GOT3 (cell line): ENCODE measurements around the gene PANK1.
A peak's percentile ranks its signal among the peaks of the same experiment; 100 is the strongest.
"Not testable (repeated sequence)": the region's sequence is repeated elsewhere in the genome, so short reads cannot be mapped to it uniquely, and the experiment has no call there.

Experiments used
- DNase-seq: peaks from one replicate; lab custom pipeline; 2025; ENCODE audit warnings: mixed read lengths; lab: John Stamatoyannopoulos, UW

PANK1 gene

DNA sequence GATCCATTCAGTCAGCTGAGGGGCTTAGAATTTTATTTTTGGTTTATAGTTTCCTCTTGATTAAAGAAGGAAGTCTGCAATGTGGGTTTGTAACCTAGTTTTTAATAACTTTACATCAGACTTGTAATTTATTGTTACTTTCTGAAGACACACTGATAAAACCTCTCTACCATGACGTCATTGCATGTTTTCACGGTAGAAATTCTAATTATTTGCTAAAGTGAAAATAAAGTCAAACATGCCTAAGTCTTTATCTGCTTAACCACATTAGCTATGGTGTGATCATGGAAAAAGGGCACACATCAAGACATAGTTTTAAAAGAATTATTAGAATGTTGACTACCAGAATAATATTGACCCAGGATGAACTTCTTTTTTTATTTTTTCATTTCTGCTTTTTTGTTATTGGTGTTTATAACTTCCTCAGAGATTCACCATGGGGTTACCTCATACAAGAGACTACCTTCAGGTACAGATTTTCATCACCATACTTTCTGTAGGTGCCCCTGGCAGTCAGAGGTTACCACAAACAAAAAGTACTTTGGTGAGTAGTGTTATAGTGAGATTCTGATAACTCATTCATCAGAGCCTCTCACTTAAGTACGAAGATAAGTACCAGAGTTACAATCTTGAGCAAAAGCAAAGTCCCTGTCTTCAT, 7.0 kb upstream of the PANK1 start:
- DNase-seq = no peak

DNA sequence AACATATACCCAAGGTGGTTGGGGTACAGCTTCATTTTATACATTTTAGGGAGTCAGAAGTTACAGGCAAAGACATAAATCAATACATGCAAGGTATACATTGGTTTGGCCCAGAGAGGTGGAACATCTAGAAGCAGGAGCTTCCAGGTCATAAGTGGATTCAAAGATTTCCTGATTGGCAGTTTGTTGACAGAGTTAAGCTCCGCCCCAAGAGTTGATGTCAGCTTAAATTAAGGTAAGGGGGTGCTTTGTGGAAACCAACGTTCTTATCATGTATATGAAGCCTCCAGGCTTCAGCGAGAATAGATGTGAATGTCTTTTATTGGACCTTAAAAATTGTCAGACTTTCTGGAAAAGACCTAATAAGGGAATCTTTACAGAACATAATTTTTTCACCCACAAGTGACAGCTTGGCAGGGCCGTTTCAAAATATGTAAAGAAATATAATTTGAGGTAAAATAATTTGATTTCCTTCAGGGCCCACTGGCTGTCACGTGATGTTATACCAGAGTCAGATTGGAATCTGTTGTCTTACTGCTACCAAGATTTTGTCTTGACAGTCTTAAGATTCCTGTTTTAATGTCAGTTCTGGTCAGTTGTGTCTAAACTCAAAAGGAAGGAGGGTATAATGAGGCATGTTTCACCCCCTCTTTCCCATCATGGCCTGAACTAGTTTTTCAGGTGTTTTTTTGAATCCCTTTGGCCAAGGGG, 6.3 kb upstream of the PANK1 start:
- no peak for DNase-seq

DNA sequence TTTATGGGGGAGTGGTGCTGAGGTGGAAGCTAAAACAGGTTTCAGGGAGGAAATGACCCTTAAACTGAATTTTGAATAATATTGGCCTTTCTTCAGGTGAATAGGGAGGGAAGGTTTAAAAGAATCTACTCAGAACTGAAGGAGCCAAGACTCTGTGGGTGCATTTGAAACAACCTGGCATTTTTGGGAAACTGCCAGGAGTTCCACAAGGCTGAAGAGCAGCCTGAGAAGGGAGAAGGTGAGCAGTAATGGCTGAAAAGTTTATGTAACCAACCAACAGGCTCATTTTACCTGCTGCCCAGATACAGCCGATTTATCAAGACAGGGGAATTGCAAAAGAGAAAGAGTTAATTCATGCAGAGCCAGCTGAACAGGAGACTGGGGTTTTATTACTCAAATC, 4.0 kb upstream of the PANK1 start:
- no peak for DNase-seq

DNA sequence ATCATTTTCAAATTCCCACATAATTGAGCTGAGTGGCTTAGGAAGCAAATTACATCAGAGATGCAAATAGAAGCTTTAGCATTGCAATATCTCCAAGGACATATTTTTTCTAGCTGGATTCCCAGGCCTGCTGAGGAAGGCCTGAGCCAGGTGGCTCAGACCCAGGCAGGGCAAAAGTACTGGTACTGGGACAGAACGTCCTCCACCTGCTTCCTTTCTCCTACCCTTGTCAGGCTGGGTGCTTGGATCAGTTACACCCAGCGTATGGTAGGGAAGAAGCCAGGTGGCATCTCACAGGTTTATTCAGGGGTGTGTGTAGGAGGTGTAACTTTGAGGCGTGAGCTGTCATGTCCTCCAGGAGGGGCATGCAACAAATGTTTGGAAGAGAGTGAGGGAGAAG, 3.0 kb upstream of the PANK1 start:
- DNase-seq = no peak

DNA sequence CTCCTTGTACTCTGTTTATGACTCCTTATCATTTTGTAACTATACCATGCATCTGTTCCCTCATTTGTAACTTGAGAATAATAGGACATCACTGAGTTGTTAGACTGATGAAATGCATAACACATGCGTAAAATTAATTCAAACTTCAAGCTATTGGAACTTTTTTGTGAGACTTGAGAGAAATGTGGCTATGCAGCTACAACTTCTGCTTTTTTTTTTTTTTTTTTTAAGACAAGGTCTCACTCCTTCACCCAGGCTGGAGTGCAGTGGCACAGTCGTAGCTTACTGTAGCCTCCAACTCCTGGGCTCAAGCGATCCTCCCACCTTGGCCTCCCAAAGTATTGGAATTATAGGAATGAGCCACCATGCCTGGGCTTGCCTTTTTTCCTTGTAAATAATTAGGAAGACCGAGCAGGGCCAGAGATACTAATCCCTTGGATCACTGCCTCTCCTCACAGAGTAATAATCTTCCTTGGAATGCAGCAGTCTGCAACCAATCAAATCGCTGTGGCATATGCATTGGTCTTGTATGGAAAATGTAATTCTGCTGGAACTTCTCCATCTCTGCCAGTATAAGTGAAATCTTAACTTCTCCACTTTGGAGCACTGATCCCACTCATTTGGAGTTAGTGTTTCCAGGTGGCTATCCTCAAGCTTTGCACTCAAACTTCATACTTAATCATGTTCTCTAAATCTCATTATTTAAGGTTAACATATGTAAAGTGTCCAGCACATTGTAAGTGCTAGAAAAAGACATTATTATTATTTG, 2.0 kb upstream of the PANK1 start:
- DNase-seq = no peak

DNA sequence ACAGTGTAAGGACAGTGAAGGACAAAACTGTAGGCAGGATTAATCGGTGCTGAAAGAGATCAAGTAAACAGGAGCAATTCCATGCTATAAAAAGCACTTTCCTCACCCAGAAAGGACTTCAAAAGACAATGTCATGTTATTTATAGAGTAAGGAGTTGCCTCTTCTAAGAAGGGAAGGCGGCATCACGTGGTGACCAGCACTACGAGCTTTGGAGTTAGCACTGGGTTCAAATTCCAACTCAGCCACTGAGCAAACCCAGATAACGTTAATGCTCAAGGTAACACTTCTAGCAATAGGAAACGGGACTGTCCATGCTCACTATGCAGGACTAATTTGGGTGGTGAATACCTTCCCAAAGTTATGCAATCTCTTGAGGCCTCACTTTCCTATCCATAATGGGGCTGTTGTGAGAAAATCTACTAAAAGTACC, 715 bp upstream of the PANK1 start:
- DNase-seq = no peak

DNA sequence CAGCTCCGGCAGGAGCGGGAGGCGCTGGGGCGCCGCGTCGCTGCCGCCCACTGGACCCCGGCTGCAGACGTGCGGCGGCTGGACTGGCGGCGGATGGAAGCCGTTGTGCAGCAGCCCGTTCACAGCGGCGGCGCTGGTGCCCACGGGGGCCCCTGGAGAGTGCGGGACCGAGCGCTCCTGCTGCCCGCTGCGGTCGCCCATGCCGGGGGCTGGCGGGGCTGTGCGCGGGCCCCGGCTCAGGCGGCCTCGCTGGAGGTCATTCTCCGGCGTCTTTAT, 413 bp downstream of the PANK1 start:
- DNase-seq = no peak

DNA sequence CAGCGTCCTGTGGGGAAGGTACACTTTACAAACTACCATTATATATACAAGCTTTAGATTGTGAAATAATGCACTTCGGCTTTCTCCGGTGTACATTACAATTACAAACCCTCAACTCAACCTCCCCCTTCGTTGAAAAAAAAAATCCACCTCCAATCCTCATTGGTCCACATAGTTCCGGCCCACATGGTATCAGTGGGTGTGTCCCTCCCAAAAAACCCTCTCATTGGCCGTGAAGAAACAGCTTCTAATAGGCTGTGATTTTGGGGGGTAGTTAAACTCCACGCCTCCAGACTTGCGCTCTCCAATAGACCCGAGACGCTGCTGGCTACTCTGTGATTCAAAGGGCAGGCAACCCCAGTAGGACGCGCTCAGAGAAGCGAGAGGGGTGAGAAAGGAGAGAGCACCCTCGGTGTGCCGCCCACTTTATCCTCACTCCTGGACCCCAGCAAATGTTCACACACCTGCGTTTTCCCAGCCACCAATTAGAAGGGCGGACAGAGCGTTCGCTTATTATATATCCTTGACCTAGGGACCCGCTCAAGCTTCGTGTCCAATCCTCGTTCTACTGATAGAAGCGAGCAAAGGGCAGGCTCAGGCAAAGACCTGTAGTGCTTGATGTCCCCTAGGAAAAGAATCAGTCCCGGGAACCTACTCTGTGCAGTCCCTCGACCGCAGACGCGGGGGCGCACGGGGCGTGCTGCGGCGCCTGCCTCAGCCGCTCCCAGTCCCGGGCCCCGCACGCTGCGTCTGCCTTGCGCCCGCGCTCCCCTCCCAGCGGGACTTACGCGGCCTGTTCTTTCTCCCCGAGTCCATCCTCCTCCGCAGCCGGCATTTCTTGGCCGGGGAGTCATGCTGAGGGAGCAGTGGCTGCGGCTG, 991 bp downstream of the PANK1 start:
- DNase-seq = peak; percentile 37

DNA sequence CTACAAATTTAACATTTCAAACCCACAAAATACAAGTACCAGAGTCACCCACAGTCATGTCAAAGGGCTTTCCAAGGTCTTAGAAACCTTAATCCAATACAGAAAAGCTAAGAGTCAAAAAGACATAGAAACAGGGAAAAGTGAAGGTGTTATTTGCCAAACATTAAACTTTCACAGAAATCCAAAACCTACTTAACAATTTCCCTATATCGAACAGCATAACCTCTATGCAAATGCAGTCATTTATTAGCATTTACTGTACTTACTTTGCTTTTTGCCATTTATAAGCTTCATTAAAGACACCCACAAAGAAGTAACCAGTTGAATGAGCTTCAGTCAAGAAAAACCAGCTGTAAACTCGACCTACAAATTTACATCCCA, 1.6 kb downstream of the PANK1 start:
- DNase-seq = no peak

DNA sequence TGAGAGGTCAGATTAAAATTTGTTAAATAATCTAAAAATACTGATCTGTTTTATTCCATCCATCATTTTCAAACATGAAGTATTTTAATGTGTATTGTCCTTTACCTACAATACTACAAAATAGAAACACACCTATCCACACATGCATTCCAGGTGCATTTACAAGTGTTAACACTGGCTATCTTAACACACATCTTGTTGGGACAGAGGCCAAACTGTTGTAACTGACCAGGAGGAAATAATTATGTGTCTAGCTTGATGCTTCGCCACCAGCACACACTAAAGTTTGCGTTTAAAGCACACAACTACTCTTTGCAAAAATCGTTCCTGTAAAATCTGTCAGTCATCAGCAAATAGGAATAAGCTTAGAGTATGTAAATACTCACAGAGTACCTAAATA, 2.8 kb downstream of the PANK1 start:
- DNase-seq = no peak

DNA sequence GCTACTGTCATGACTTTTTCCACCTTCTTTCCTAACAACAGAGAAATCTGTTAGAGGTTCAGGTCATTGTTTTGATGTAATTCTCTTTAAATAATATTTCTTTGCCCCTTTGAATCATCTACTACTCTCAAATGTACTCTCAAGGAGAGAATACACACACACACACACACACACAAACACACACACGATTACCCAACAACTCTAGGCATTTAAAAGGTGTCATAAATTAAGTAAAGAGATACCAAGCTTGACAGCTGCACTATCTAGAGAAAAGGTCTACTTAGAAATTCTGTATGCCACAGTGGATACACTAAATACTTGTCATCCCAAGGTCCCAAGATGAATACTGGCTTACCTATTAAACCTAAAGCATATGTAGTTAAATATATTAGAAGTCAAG, 4.8 kb downstream of the PANK1 start:
- no peak for DNase-seq

DNA sequence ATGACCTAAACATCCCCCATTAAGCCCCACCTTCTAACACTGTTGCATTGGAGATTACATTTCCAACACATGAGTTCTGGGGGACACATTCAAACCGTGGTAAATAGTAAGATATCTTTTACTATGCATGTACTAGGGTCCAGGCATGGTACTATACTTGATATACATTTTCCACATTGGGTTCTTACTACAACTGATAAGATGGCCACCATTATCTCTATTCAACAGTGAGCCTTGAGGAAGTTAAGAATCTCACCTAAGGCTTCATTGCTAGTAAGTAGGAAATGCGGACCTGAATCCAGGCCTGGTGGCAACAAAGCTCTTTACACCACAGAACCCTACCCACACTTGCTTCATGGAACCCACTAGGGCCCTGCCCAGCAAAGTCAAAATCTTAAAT, 5.7 kb downstream of the PANK1 start:
- DNase-seq = no peak

DNA sequence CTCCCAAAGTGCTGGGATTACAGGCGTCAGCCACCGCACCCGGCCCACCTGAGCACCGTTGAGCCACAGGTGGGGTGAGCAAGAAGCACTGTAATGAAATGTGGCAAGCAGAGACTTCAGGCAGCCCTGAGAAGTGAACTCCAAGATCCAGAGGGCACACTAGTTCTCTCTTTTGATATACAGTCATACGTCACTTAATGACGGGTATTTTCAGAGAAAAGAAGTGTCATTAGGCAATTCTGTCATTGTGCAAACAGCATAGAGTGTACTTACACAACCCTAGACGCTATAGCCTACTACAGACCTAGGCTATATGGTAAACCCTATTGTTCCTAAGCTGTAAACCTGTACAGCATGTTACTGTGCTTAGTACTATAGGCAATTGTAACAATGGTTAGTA, 7.9 kb downstream of the PANK1 start:
- no peak for DNase-seq

DNA sequence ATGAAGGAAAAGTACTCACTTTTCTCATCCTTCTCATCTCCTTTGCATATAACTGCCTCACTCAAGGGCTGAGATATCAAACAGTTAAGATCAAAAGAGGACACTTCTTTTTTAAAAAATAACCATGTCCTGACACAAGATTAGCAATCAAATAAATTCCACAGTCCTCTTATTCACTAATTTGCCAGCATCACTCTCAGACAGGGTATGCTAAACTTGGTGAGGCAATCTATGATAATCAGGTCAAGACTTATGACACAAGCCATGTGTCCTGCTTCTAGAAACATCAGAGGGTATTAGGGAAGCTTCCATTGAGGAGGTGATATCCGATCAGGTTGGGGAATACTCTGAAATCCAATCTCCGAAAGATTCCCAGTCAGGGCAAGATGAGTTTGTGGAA, 10.4 kb downstream of the PANK1 start:
- no peak for DNase-seq

DNA sequence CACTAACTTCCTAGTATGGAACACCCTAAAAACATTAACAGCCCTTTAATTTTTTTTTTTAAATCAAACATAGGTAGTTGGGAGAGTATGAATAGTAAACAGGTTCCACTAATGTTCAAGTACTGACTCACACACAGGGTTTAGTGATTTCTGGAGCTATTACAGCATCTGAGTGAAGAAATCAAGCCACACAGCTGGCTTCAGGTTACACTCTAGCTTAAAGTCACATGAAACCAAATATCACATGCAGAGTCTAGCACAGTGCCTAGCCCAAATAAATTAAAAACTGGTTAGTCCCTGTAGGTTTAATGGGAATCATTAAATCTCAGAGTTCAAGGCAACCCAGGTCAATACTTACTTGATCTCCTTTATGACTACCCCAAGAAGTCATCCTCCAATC, 11.6 kb downstream of the PANK1 start:
- no peak for DNase-seq

DNA sequence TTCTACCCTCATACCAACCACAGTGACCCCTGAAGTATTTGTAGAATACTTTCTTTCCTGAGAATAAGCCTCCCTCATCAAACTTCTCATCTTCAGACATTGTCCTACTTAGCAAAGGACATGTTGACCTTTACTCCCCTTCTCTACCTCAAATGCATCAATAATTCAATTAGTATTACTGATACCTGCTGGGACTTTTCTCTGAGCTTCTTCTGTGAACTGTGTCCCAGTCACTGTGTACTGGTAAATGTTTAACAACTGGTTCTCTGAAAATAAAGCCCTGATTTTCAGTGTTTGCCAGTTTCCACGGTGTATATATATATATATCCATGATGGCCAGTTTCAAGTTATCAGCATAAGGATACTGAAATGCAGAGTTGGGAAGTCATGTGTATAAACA, 12.2 kb downstream of the PANK1 start:
- no peak for DNase-seq

DNA sequence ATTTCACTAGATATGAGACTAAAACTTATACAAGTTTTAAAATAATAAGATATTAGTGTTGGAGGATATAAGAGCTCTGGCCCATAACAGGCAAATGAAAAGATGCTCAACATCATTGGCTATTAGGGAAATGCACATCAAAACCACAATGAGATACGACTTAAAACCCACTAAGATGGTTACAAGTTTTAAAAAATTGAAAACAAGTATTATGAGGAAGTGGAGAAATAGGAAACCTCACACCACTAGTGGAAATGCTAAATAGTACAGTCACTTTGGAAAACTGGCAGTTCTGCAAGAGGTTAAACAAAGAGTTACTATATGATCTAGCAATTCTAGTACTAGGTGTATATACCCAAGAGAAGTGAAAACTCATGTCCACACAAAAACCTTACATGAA, 17.2 kb downstream of the PANK1 start:
- DNase-seq = no peak

DNA sequence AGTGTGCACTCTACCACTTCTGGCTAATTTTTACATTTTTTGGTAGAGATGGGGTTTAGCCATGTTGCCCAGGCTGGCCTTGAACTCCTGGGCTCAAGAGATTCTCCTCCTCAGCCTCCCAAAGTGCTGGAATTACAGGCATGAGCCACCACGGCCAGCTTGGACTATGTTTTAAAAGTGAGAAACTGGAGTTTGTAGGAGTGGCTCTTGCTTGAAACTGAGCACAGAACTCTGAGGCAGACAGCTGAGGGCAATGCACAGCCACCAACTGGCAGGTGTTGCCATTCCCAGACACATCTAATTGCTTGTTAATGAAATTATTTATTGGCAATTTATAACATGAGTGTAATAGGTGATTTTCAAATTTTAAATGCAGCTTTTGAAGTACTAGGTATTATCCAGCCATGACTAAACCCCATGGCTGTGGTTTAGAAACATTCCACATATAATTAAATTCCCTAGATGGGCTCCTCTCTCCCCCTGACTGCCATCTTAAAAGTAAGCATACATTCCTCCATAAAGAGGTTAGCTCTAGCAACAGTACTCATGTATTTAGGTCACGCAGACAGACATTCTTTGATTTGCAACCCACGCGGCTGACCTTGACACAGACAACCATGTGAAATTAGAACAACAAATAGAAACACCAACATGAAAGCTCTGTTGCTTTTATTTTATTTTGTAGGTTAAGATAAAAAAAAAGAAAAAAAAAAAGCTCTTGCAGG, 19.8 kb downstream of the PANK1 start:
- DNase-seq = no peak

DNA sequence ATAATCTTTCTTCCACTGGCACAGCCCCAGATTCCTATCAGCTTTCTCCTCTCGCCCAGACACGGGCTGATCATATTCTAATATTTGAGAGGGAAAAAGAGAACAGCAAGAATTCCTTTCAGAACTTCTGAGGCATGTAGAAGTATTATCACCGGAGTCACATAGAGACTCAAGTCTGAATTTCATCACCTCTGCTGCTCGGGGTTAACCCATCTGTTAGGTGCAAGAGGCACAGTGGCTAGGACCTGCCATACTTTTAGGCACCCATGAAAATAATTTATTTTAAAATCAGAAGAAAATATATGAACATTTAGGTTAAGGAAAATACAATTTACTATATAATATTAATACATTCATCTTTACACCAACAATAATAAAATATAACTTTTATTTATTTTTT, 21.0 kb downstream of the PANK1 start:
- DNase-seq = no peak

DNA sequence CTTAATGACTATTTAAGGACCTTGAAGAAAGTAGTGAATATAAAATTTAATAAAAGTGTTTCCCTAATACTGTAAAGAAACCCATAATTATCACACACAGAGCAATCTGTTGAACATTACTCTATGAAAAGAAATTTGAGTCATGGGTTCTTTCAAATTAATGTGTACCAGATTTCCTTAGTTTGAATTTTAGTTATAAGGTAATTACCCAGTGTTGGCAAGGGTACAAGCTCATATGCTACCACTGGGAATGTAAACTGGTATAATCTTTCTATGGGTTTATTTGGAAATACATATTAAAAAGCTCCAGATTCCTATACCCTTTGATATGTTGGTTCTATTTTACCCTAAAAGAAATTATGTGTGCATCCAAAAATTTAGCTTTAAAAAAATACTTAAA, 22.9 kb downstream of the PANK1 start:
- DNase-seq = no peak

DNA sequence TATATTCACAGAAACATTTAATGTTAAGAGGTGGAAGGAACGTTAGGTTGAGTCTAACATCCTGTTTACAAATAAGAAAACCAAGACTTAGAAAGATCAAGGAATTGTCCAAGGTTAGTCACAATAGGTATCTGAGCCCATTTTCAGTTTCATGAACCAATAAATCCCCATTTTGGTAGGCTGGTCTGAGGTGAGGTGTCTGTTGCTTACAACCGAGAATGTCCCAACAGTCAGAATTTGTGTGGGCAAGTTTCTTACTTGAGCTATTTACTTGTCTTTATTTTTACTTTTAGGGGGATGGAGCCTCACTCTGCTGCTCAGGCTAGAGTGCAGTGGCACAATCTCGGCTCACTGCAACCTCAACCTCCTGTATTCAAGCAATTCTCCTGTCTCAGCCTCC, 23.6 kb downstream of the PANK1 start:
- no peak for DNase-seq

DNA sequence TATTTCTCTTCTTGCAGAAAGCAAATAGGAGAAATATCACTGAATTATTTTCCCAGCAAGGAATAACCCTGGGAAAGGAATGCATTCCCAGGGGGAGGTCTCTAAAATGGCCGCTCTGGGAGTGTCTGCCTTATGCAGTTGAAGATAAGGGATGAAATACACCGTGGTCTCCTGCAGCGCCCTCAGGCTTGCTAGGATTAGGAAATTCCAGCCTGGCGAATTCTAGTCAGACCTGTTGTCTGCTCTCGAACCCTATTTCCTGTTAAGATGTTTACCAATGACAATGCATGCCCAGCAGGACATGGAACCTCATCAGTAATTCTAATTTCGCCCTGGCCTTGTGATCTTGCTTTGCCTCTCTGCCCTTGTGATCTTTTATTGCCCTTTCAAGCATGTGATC, 24.7 kb downstream of the PANK1 start:
- not testable (repeated sequence) for DNase-seq
